ENCODE data around the gene ENDOU.

Gene ENDOU

DNA sequence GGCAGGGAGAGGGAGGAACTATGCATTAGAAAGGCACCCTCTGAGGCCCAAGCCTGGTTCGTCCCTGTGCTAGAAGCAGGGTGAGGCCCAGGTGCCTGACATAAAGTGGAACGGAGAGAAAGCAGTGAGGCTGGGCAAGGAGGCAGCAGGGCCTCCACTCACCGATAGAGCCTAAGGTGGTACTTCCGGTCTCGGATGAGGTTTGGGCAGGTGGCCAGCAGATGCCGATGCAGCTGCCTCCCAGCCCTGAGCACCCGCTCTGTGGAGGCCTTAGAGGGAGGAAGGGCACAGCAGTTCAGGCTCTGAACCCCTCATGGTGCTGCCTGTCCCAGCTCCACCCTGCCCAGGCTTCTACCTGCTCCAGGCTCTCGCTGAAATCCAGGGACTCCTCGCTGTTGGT is 26.3 kb upstream of the ENDOU start:
- TF ChIP-seq, protein P1, sequence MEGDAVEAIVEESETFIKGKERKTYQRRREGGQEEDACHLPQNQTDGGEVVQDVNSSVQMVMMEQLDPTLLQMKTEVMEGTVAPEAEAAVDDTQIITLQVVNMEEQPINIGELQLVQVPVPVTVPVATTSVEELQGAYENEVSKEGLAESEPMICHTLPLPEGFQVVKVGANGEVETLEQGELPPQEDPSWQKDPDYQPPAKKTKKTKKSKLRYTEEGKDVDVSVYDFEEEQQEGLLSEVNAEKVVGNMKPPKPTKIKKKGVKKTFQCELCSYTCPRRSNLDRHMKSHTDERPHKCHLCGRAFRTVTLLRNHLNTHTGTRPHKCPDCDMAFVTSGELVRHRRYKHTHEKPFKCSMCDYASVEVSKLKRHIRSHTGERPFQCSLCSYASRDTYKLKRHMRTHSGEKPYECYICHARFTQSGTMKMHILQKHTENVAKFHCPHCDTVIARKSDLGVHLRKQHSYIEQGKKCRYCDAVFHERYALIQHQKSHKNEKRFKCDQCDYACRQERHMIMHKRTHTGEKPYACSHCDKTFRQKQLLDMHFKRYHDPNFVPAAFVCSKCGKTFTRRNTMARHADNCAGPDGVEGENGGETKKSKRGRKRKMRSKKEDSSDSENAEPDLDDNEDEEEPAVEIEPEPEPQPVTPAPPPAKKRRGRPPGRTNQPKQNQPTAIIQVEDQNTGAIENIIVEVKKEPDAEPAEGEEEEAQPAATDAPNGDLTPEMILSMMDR (IDR thresholded peaks at IDR 0.05) = no peak
- Histone ChIP-seq H3K4me3 (no peak overlapping the region), H3K27ac (no peak overlapping the region)
- DNase-seq (ENCODE audit: low spot score) = no peak

DNA sequence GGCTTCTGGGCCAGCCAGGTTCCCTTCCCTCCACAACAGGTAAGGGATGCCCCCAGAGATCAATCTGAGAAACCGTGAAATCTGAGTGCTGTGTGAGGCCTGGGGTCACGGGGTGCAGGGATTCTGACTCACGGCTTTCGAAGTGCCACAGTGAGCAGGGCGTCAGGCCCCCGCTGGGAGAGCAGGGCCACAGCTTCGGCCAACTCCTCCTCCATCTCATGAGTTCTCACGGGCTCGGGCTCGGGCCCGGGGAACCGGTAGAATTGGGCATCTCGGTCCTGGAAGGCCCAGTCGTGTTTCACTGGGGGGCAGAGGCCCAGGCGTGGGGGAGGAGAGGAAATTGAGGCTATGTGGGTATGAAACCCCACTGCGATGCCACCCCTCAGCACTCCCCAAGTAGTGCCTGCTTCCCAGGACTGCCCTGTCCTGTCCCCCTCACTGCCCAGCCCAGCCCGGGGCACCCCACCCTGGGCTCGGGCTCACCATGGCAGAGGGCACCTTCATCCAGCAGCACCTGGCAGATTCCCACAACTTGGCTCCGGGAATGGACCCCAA is 25.7 kb upstream of the ENDOU start:
- TF ChIP-seq, protein P1 (IDR thresholded peaks at IDR 0.05) = no peak
- Histone ChIP-seq H3K4me3 (no peak overlapping the region), H3K27ac (no peak overlapping the region)
- no peak for DNase-seq (ENCODE audit: low spot score)

DNA sequence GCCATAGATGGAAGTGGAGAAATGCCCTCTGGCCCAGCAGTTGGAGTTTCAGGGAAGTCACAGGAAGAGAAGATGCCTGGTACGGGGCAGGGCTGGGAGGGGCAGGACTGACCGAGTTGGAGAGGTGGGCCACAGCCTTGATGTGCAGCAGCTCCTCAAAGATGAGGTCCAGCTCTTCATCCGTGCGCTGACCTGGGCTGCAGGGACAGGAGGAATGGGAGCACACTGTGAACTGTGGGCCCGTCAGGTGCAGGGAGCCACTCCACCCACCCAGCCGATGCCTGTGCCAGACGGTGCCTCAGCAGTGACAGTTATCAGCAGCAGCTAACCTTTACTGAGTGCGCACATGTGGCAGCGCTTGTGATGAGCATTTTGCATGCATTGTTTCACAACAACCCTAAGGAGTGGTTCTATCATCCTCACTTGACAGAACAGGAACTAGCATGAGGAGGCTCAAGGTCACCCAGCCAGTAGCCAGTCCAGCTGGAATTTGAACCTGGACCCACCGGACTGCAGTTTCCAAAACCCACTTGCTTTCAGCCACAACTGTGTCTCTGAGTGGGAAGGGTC is 25.0 kb upstream of the ENDOU start:
- no peak for DNase-seq (ENCODE audit: low spot score)
- TF ChIP-seq, protein P1 (IDR thresholded peaks at IDR 0.05) = no peak
- no peak overlapping the region for H3K27ac ChIP-seq
- no peak overlapping the region for H3K4me3 ChIP-seq

DNA sequence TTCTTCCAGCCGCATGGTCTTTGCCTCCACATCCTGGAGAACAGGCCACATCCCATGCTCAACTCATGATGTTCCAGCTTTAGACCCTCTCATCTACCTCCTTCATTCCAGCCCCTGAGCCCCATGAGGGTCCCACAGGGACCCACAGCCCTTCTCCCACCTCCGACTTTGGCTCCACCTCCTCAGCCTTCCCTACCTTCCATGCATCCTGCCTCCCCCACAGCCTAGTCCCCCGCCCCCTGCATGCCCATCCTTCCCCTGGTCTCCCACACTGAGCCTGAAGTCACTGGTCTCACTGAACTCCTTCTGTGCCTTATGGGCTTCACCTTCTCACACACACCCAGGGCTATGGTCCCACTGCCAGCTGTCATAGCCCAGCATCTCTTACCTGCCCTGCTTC is 23.6 kb upstream of the ENDOU start:
- no peak overlapping the region for H3K4me3 ChIP-seq
- H3K27ac ChIP-seq = no peak overlapping the region
- TF ChIP-seq, protein P1 (IDR thresholded peaks at IDR 0.05) = no peak
- DNase-seq (ENCODE audit: low spot score) = no peak

DNA sequence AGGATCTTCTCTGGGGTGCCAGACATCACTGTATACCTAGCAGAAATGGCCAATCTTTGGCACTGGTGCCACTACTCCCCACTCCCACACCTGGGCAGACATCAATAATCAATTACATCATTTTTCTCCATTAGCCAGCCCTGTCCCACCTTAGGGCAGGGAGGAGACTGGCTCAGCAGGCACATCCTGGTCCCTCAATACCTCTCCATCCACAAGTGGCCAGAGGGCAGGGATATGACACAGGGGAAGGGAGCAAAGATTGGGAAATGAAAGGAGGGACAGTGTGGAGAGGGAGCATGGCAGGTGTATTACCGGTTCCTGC is 23.2 kb upstream of the ENDOU start:
- TF ChIP-seq, protein P1 (IDR thresholded peaks at IDR 0.05) = no peak
- DNase-seq (ENCODE audit: low spot score) = no peak

DNA sequence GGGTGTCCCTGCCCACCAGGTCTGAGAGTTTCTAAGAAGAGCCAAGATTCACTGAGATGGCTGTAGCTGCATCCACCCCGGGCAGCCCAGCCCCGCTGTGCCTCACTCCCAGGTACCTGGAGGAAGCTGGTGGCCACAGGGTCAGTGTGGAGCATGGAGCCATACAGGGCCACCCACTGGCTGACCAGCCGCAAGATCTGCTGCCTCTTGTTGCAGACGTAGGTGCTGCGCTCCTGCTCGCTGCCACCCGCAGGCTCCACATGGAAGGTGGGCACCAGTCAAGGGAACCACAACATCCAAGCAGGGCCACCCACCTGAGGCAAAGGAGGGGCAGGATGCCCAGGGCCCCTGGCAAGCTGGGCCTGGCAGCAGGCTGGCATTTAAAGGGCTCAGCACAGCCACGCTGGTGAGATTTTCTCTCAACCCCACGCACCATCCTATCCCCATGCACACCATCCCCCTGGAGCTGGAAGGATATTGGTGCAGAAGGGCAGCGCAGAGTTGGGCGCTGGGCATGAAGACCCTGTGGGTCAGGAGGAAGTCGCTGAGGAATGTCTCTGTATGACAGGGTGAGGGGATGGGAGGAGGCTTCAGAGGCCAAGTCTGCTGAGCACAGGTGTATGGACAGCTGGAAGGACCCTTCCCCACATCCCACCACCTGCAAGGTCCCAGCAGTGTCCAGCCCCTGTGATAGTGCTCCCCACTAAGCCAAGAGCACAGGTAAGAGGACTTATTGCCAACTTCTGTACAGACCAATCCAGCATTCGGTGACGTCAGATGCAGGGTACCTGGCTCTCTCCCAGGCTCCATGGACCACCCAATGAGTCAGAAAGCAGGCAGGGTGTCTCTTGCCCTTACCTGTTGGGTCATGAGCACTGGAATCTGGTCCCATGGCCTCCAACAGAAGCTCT is 22.6 kb upstream of the ENDOU start:
- no peak for DNase-seq (ENCODE audit: low spot score)
- TF ChIP-seq, protein P1 (IDR thresholded peaks at IDR 0.05) = no peak
- Histone ChIP-seq H3K27ac (no peak overlapping the region), H3K4me3 (no peak overlapping the region)

More for the DNA sequence above, 23.2 kb upstream of the ENDOU start:
- Histone ChIP-seq H3K4me3 (no peak overlapping the region), H3K27ac (no peak overlapping the region)

Data from coronary artery (tissue), 2 donors.